PFSK-1 (cell line): Measurements from ENCODE around the gene TMEM233.

Source experiments
- FOXP2 ChIP-seq: optimal IDR thresholded peaks from 2 replicates; pipeline ENCODE3; 2011; ENCODE audit warnings: borderline replicate concordance, control low read depth, inconsistent platforms; ENCODE audit not compliant: insufficient read depth; ENCODE audit errors: extremely low read length, extremely low read depth
- POLR2AphosphoS5 ChIP-seq: IDR thresholded peaks from 2 replicates; pipeline ENCODE4 v1.6.1; 2012; ENCODE audit warnings: low read depth, mild to moderate bottlenecking, control low read depth, low read length, moderate library complexity
- SIN3A ChIP-seq: IDR thresholded peaks from 2 replicates; pipeline ENCODE4 v1.6.1; 2012; ENCODE audit warnings: mild to moderate bottlenecking, low read length, moderate library complexity, borderline replicate concordance; ENCODE audit not compliant: insufficient read depth
- TAF1 ChIP-seq: IDR thresholded peaks from 2 replicates; pipeline ENCODE4 v1.6.1; 2012; ENCODE audit warnings: low read length, control low read depth, borderline replicate concordance; ENCODE audit not compliant: insufficient read depth
- TF ChIP-seq, protein P1 (sequence below), 2 experiments: IDR thresholded peaks; 2 replicates each; pipeline versions ENCODE4 v1.6.1 to v1.8.0; 2011 to 2012; ENCODE audit warnings: low read depth in 2 of 2, low read length in 2 of 2, control low read depth in 1 of 2, inconsistent platforms in 1 of 2, mild to moderate bottlenecking in 1 of 2, moderate library complexity in 1 of 2; ENCODE audit not compliant: insufficient read depth in 1 of 2

TMEM233 gene

DNA sequence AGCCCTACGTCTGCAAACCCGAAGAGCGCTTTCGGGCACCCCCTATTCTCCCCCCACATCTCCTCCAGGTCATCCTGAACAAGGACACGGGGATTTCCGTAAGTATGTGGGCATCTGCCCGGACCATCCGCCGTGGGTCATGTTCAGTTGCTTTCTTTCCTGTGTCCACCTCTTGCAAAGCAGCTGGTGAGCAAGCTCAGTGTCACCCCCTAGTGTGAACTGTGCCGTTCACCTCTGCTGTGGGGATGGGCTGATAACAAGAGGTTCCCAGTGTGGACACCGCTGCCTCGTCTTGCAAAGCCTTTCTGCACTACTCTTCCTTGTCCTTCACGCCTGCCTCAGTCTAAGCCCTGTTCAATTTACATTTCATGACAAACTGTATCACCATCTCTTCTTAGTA is 83.0 kb downstream of the TMEM233 start:
- TF ChIP-seq FOXP2 (no peak), TAF1 (no peak), POLR2AphosphoS5 (no peak), SIN3A (no peak)
- TF ChIP-seq, protein P1, sequence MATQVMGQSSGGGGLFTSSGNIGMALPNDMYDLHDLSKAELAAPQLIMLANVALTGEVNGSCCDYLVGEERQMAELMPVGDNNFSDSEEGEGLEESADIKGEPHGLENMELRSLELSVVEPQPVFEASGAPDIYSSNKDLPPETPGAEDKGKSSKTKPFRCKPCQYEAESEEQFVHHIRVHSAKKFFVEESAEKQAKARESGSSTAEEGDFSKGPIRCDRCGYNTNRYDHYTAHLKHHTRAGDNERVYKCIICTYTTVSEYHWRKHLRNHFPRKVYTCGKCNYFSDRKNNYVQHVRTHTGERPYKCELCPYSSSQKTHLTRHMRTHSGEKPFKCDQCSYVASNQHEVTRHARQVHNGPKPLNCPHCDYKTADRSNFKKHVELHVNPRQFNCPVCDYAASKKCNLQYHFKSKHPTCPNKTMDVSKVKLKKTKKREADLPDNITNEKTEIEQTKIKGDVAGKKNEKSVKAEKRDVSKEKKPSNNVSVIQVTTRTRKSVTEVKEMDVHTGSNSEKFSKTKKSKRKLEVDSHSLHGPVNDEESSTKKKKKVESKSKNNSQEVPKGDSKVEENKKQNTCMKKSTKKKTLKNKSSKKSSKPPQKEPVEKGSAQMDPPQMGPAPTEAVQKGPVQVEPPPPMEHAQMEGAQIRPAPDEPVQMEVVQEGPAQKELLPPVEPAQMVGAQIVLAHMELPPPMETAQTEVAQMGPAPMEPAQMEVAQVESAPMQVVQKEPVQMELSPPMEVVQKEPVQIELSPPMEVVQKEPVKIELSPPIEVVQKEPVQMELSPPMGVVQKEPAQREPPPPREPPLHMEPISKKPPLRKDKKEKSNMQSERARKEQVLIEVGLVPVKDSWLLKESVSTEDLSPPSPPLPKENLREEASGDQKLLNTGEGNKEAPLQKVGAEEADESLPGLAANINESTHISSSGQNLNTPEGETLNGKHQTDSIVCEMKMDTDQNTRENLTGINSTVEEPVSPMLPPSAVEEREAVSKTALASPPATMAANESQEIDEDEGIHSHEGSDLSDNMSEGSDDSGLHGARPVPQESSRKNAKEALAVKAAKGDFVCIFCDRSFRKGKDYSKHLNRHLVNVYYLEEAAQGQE (IDR thresholded peaks at IDR 0.05; ENCODE audit: insufficient read depth in 1 of 2, low read depth in 2 of 2, low read length in 2 of 2), result no peak

DNA sequence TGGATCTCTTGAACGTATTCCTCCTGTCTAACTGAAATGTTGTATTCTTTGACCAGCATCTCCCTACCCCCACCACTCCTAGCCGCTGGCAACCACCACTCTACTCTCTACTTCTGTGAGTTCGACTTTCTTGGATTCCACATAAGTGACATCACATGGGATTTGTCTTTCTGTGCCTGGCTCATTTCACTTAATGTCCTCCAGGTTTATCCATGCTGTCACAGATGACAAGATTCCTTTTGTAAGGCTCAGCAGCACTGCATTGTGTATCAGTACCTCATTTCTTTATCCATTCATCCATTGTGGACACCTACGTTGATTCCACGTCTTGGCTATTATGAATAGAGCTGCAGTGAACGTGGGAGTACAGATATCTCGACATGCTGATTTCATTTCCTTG is 84.9 kb downstream of the TMEM233 start:
- TF ChIP-seq SIN3A (no peak), TAF1 (no peak), FOXP2 (no peak), POLR2AphosphoS5 (no peak)
- TF ChIP-seq, protein P1 (IDR thresholded peaks at IDR 0.05; ENCODE audit: insufficient read depth in 1 of 2, low read depth in 2 of 2, low read length in 2 of 2), result no peak

DNA sequence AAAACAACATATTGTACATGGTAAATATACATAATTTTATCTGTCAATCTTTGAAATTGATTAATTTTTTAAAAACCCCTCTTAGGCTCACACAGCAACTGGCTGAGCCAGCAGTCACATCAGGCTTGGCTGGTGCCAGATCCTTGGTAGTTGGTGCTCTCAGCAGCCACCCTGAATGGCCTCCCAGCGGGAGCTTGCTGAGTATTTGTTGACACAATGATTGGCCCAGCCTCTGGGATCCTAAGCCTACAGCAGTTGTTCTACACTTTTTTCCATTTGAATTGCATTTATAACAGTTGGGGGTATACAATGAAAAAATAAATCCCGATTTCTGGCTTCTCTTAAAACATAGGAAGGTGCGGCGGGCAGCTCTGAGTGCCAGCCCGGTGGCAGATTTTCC is 85.5 kb downstream of the TMEM233 start:
- TF ChIP-seq POLR2AphosphoS5, result no peak
- TF ChIP-seq FOXP2, result no peak
- TF ChIP-seq, protein P1 (IDR thresholded peaks at IDR 0.05; ENCODE audit: insufficient read depth in 1 of 2, low read depth in 2 of 2, low read length in 2 of 2), result no peak
- no peak for TF ChIP-seq TAF1
- no peak for TF ChIP-seq SIN3A

DNA sequence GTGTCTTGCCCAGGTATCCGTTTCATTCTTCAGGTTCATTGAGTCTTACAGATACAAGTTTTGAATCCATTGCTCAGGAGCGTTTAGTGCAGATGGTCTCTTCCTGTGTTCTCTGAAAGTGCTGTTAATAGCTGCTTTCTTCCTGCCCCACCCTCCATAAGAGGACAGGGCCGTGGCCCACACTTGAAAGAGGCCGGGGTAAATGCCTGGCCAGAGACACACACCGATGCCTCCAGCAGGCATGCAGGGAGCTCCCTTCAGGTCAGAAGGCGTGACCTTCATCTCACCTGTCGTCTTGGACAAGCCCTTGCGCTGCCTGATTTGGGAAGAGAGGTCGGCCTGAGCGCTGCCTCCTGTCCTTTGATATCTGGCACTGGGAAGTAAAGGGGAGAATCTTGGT is 85.9 kb downstream of the TMEM233 start:
- no peak for TF ChIP-seq SIN3A
- TF ChIP-seq, protein P1 (IDR thresholded peaks at IDR 0.05; ENCODE audit: insufficient read depth in 1 of 2, low read depth in 2 of 2, low read length in 2 of 2), result no peak
- no peak for TF ChIP-seq POLR2AphosphoS5
- no peak for TF ChIP-seq FOXP2
- TF ChIP-seq TAF1, result no peak

DNA sequence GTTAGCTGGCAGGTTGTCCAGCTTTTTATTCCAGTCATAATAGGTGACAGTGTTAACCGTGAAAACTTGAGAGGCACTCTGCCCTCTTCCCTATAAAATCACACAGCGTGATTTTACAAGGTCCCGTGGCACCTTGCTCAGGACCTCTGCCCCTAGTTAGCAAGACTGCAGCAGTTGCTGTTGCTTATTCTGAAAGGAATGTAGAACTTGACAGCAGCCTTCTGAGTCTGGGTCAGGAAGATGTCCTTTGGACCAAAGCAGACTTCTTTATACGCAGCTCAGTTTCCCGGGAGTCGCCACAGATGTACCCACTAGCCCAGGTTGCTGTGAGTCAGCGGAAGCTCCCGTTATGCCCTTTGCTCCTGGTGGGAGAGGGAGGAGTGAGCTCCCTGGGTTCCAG is 87.5 kb downstream of the TMEM233 start:
- TF ChIP-seq FOXP2, result no peak
- no peak for TF ChIP-seq SIN3A
- TF ChIP-seq TAF1, result no peak
- no peak for TF ChIP-seq POLR2AphosphoS5
- TF ChIP-seq, protein P1 (IDR thresholded peaks at IDR 0.05; ENCODE audit: insufficient read depth in 1 of 2, low read depth in 2 of 2, low read length in 2 of 2), result no peak
